GM12892 (cell line): ENCODE results near the gene STAB2.

Source experiments
- POLR2A ChIP-seq: IDR thresholded peaks from 2 replicates; pipeline ENCODE4 v1.6.1; 2011; ENCODE audit warnings: low read depth, low read length, control low read depth
- POLR2AphosphoS5 ChIP-seq: IDR thresholded peaks from 2 replicates; pipeline ENCODE4 v1.6.1; 2011; ENCODE audit warnings: low read depth, low read length, control low read depth

DNA sequence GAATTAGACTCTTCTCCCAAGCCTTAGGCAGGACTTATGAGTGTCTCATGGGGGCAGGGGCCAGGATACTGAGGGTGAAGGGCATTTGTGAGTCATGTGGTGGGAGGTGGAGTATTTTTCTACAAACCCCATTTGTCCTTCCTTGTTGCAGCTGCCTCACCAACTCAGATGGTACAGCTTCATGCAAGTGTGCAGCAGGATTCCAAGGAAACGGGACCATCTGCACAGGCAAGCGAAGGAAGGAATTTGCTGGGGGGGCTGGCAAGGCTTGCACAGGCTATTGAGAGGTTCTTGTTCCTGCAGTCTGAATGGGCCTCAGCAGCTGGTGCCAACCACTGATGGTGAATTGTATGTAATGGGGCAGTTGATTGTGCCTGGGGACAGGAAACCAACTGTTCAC is 125.1 kb downstream of the STAB2 start:
- no peak for TF ChIP-seq POLR2AphosphoS5
- no peak for TF ChIP-seq POLR2A
